Measurements from ENCODE around the gene ETF1. TPM values are rescaled to one million over a fixed set of nuclear protein-coding genes. Genes with fewer than 3 reads are reported as not detected.

ETF1 gene
- total and polyA plus RNA-seq, 9 of the 15 experiments (the other 6 are each of a cell fraction or from before 2014, with no cell fraction given) = 53.7 to 209 (median 164) TPM

DNA sequence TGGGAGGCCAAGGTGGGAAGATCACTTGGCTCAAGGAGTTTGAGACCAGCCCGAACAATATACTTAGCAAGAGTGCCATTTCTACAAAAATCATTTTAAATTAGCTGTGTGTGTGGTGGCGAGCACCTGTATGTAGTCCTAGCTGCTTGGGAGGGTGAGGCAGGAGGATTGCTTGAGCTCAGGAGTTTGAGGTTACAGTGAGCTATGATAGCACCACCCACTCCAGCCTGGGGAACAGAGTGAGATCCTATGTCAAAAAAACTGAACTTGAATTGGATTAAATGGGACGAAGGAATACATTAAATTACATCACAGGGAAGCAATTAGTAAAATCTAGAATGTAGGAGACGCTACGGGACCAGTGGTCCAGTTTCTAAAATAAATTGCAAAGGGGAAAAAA lies 6.4 kb upstream of the ETF1 start:
- H4K20me1 ChIP-seq (replicated peaks; ENCODE audit: control insufficient read depth, insufficient read depth, low read length) = peaks cover 12% of the 10 kb centered on the region; the same call in 1 of the 2 replicates
- no peak for DNase-seq (ENCODE audit: extremely low read depth in 1 of 4, low spot score in 3 of 4)
- no peak overlapping the region for H2AFZ ChIP-seq (ENCODE audit: low read depth, low read length)
- no peak overlapping the region for H3K27ac ChIP-seq (ENCODE audit: extremely low read depth, low read depth, low read length)
- WGBS (ENCODE audit: insufficient coverage, low coverage, missing lambda C conversion rate) = 91% methylated on average over 5 of the region's 5 CpGs
- ChIA-PET POLR2A (interaction anchor here (0.6 to 6.7 kb wide), 3 partner anchors 9 to 14 kb away, joined by 3 to 32 read pairs (median 11); no protein-coding TSS in a partner anchor), CTCF (ENCODE audit: low intra/inter-chr PET ratio) (no interaction called here)
- no peak for FAIRE-seq
- H3K36me3 ChIP-seq (ENCODE audit: control insufficient read depth, insufficient read depth, low read length) = peaks cover 44% of the 10 kb centered on the region
- H3K4me3 ChIP-seq = no peak overlapping the region
- TF ChIP-seq, protein P1, sequence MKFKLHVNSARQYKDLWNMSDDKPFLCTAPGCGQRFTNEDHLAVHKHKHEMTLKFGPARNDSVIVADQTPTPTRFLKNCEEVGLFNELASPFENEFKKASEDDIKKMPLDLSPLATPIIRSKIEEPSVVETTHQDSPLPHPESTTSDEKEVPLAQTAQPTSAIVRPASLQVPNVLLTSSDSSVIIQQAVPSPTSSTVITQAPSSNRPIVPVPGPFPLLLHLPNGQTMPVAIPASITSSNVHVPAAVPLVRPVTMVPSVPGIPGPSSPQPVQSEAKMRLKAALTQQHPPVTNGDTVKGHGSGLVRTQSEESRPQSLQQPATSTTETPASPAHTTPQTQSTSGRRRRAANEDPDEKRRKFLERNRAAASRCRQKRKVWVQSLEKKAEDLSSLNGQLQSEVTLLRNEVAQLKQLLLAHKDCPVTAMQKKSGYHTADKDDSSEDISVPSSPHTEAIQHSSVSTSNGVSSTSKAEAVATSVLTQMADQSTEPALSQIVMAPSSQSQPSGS (CRISPR knock-in tag; IDR thresholded peaks at IDR 0.05) = no peak
- TF ChIP-seq POLR2A (conservative IDR thresholded peaks at IDR 0.05) = 0 out of 2 replicates have a peak, but pooled peaks have one; percentile 36
- peak; percentile 19; the same call in 1 of the 2 replicates for TF ChIP-seq SUPT5H (IDR thresholded peaks at IDR 0.05)
- TF ChIP-seq MEF2D (tag; conservative IDR thresholded peaks at IDR 0.05; ENCODE audit: low read depth) = no peak
- in situ Hi-C loops (cut with MboI) (no loop called here), intact Hi-C loops (cut with micrococcal nuclease) (loop anchor here (2.0 kb wide), 1 partner anchor 45 kb away; no protein-coding TSS in a partner anchor)
- no peak for ATAC-seq
- H3K9me3 ChIP-seq (replicated peaks; ENCODE audit: control insufficient read depth, insufficient read depth, low read depth, low read length) = no peaks in the 10 kb centered on the region
- no peaks in the 10 kb centered on the region for H3K27me3 ChIP-seq (ENCODE audit: control insufficient read depth in 2 of 2, insufficient read depth in 2 of 2, low read length in 2 of 2)
- no peaks in the 10 kb centered on the region for H3K9me1 ChIP-seq (ENCODE audit: control insufficient read depth, insufficient read depth, low read length)
- H3K9ac ChIP-seq (ENCODE audit: insufficient read depth in 1 of 2, low read depth in 2 of 2, low read length in 2 of 2) = no peak overlapping the region
- H3K4me2 ChIP-seq (ENCODE audit: insufficient read depth, low read length) = no peak overlapping the region
- H3K4me1 ChIP-seq (replicated peaks in 1 of 2; ENCODE audit: control insufficient read depth in 2 of 2, insufficient read depth in 2 of 2, low read length in 2 of 2) = peaks cover 7% of the 10 kb centered on the region in 2 experiments; a peak in 3 of 5 replicates
- no TSS peak for BruUV-seq (replicated peaks)
- peaks cover 52% of the 10 kb centered on the region for H3K79me2 ChIP-seq (ENCODE audit: control insufficient read depth, insufficient read depth, low read length)
